ENCODE results near the gene CCN5. TPM values are rescaled to one million over a fixed set of nuclear protein-coding genes. Genes with fewer than 3 reads are reported as not detected.
A peak's percentile ranks its signal among the peaks of the same experiment; 100 is the strongest.

The CCN5 gene
- total and polyA plus RNA-seq, 2 donors from 2014 or later: 0.41 to 3.1 TPM

- DNase-seq (no peak), FAIRE-seq (no peak)
- Histone ChIP-seq H3K27ac (ENCODE audit: low read depth in 2 of 2, low read length in 2 of 2) (no peak overlapping the region), H3K27me3 (ENCODE audit: control insufficient read depth, insufficient read depth, low read length) (no peaks in the 10 kb centered on the region), H3K9ac (ENCODE audit: low read length in 3 of 3) (no peak overlapping the region), H3K4me1 (ENCODE audit: control insufficient read depth in 2 of 3, insufficient read depth in 2 of 3, low read depth in 1 of 3, low read length in 3 of 3) (peaks cover 0 to 8% (median 0%) of the 10 kb centered on the region in 3 donors), H3K9me3 (ENCODE audit: control insufficient read depth in 2 of 3, insufficient read depth in 1 of 3, low read length in 3 of 3) (no peaks in the 10 kb centered on the region), H3K36me3 (ENCODE audit: control insufficient read depth in 2 of 3, insufficient read depth in 3 of 3, low read length in 3 of 3) (no peaks in the 10 kb centered on the region), H3K4me3 (ENCODE audit: low read length in 3 of 3) (no peak overlapping the region)
- intact Hi-C loops (cut with DNase I): no loop called here
- TF ChIP-seq, protein P1, sequence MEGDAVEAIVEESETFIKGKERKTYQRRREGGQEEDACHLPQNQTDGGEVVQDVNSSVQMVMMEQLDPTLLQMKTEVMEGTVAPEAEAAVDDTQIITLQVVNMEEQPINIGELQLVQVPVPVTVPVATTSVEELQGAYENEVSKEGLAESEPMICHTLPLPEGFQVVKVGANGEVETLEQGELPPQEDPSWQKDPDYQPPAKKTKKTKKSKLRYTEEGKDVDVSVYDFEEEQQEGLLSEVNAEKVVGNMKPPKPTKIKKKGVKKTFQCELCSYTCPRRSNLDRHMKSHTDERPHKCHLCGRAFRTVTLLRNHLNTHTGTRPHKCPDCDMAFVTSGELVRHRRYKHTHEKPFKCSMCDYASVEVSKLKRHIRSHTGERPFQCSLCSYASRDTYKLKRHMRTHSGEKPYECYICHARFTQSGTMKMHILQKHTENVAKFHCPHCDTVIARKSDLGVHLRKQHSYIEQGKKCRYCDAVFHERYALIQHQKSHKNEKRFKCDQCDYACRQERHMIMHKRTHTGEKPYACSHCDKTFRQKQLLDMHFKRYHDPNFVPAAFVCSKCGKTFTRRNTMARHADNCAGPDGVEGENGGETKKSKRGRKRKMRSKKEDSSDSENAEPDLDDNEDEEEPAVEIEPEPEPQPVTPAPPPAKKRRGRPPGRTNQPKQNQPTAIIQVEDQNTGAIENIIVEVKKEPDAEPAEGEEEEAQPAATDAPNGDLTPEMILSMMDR (IDR thresholded peaks at IDR 0.05; ENCODE audit: borderline replicate concordance, extremely low read depth, insufficient read depth): no peak
Measured at GRCh38 chr20:44698351-44698750, 16.8 kb upstream of the CCN5 start.

- no peak for DNase-seq
- intact Hi-C loops (cut with DNase I): no loop called here
- Histone ChIP-seq H3K4me3 (ENCODE audit: low read length in 3 of 3) (no peak overlapping the region), H3K36me3 (ENCODE audit: control insufficient read depth in 2 of 3, insufficient read depth in 3 of 3, low read length in 3 of 3) (no peaks in the 10 kb centered on the region), H3K9ac (ENCODE audit: low read length in 3 of 3) (no peak overlapping the region), H3K9me3 (ENCODE audit: control insufficient read depth in 2 of 3, insufficient read depth in 1 of 3, low read length in 3 of 3) (no peaks in the 10 kb centered on the region), H3K4me1 (ENCODE audit: control insufficient read depth in 2 of 3, insufficient read depth in 2 of 3, low read depth in 1 of 3, low read length in 3 of 3) (peaks cover 0 to 8% (median 0%) of the 10 kb centered on the region in 3 donors), H3K27me3 (ENCODE audit: control insufficient read depth, insufficient read depth, low read length) (no peaks in the 10 kb centered on the region), H3K27ac (ENCODE audit: low read depth in 2 of 2, low read length in 2 of 2) (no peak overlapping the region)
- FAIRE-seq: no peak
- TF ChIP-seq, protein P1 (IDR thresholded peaks at IDR 0.05; ENCODE audit: borderline replicate concordance, extremely low read depth, insufficient read depth): no peak
Measured at GRCh38 chr20:44700306-44700705, 14.9 kb upstream of the CCN5 start.

DNA sequence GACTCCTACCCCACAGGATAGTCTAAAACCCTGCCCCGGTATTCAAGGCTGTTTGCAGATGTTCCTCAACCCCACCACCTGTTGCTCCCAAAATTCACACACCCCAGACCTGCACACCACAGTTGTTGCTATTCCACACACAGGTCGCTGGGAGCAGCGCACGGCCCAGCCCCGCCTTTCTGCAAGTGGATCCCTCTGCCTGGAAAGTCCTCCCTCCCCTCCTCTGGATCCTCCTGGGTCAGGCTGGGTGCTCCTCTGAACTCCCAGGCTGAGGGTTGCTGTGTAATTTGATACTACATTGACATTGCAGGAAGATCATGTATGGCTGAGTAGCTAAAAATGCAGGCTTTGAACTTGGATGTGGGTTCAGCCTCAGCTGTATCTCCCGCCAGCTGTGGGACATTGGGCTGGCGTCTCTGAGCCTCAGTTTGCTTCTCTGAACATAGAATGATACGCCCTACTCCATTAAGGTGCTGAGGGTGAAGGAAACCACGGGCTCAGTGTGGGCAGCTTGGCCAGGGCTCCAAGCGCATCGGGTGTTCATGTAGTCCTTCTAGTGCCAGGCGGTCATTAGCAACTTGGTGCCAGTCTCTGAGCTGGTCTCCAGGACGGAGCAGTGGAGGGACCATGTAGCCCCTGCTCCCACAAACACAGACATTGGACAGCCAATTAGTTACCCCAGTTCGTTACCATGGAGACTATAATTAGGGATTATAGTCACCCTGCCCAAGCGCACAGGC lies 13.9 kb upstream of the CCN5 start:
- H3K4me1 ChIP-seq (ENCODE audit: control insufficient read depth in 2 of 3, insufficient read depth in 2 of 3, low read depth in 1 of 3, low read length in 3 of 3): peaks cover 0 to 10% (median 0%) of the 10 kb centered on the region in 3 donors
- DNase-seq (peak in 4 of 5 donors; percentile 35 to 79 (median 64)), FAIRE-seq (no peak)
- H3K27ac ChIP-seq (ENCODE audit: low read depth in 2 of 2, low read length in 2 of 2): no peak overlapping the region
- H3K36me3 ChIP-seq (ENCODE audit: control insufficient read depth in 2 of 3, insufficient read depth in 3 of 3, low read length in 3 of 3): no peaks in the 10 kb centered on the region
- intact Hi-C loops (cut with DNase I): no loop called here
- H3K9me3 ChIP-seq (ENCODE audit: control insufficient read depth in 2 of 3, insufficient read depth in 1 of 3, low read length in 3 of 3): no peaks in the 10 kb centered on the region
- no peak overlapping the region for H3K4me3 ChIP-seq (ENCODE audit: low read length in 3 of 3)
- TF ChIP-seq, protein P1 (IDR thresholded peaks at IDR 0.05; ENCODE audit: borderline replicate concordance, extremely low read depth, insufficient read depth): no peak
- H3K9ac ChIP-seq (ENCODE audit: low read length in 3 of 3): no peak overlapping the region
- no peaks in the 10 kb centered on the region for H3K27me3 ChIP-seq (ENCODE audit: control insufficient read depth, insufficient read depth, low read length)

All from kidney (tissue), 14 donors.